Dermis blood vessel endothelial cell (primary cell): ENCODE measurements around the gene ZRANB3. TPM values are rescaled to one million over a fixed set of nuclear protein-coding genes. Genes with fewer than 3 reads are reported as not detected.
"Not testable (repeated sequence)": the region's sequence is repeated elsewhere in the genome, so short reads cannot be mapped to it uniquely, and the experiment has no call there.

Experiments used
- DNase-seq: peaks from one replicate; pipeline ENCODE4 v3.0.0; 2010
- total RNA-seq: library from RNA; depleted of rRNA; stranded (reverse); fragments of >200 nt; gene quantifications from 2 replicates; pipeline ENCODE4 v1.2.3, GENCODE V29; 2014

The ZRANB3 gene
- total RNA-seq, 1 donor from 2014 or later, result 4.9 TPM

DNA sequence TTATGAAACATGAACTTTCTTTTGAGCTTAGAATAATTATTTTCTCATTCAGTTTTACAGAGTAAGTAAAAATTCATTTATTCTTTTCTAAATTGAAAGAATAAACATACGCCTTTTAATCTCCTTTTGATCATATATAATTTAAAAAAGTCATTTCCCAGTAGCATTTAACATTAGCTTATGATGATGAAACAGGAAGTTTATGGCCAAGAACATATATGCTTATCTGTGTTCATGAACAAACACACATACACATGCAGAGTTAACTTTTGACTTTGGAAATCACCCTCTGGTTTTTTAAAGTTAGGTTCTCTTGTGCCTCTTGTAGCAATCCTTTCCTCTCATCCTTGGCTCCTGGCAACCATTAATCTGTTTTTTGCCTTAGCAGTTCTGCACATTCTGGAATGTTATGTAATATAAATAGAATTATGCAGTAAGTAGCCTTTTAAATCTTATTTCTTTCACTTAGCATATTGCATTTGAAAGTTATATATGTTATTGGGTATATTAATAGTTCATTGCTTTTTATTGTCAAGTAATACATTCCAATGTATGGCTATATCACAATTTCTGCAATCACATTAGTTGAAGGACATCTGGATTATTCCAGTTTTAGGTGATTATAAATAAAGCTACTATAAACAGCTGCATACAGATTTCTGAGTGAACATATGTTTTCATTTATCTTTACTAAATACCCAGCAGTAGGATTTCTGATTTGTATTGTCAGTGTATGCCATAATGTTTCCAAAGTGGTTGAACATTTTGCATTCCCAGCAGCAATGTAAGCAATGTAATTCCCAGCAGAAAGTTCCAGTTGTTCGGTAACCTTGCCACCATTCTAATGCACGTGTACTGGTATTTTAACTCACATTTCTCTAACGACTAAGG lies 210.3 kb downstream of the ZRANB3 start:
- DNase-seq, result no peak

GRCh38 chr2:135318808-135319207 lies 212.2 kb downstream of the ZRANB3 start:
- DNase-seq, result no peak

DNA sequence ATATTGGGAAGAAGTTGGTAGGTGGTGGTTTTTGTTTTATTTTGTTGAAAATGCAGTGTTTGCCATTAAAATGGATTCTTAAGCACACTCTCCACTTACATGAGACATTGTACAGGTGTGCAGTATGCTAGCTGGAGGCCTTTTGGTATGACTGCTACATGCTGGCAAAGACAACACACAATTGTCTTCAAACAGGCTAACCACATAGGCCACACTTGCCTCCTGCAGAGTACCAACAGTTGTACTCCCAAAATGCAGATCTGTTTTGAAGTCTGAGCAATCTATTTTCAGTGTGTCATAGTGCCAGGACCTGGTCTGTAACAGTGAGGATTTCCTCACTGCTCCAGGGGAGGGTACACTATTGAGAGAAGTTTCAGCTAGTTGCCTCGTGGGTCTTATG lies 213.6 kb downstream of the ZRANB3 start:
- DNase-seq, result no peak

GRCh38 chr2:135311962-135312361 lies 219.1 kb downstream of the ZRANB3 start:
- no peak for DNase-seq

- no peak for DNase-seq
Measured at GRCh38 chr2:135311268-135311667, 219.8 kb downstream of the ZRANB3 start.

DNA sequence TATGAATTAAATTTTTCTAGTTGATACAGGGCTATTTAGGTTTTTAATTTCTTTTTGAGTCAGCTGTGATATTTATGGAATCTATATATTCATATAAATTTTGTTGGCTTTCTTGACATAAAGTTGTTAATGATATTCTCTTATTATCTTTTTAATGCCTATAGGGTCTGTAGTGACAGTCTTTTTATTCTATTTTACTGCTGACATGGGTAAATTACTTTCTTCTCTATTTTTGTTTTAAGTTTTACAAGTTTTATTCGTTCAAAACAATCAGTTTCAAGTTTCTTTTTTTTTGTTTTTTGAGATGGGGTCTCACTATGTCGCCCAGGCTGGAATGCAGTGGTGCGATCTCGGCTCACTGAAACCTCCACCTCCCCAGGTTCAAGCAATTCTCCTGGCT lies 226.3 kb downstream of the ZRANB3 start:
- no peak for DNase-seq

DNA sequence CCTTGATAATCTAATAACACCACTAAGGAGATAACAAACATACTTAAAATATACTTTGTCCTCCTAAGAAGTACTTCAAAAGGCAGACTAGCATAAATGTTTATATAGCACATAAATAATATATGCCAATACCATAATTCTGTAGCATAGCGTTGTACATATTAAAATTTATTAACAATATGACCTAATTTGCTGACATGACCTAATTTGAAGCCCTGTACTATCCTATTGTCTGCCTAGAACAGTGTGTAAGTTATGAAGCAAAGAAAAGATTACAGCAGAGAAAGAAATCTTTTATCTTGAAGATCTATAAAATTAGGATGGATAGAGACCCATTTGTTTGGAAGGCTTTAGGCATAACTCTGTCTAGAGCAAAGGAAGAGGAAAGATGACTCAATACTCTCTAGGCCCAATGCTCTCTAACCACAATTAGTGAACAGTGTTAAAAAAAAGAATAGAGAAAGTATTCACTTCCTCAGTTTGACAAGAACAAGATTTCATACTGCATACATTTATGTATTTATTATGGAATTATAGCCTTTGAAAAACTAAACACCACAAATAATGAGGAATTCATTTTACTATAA lies 231.3 kb downstream of the ZRANB3 start:
- peak; percentile 57 for DNase-seq

- DNase-seq, result no peak
Measured at GRCh38 chr2:135299165-135299564, 231.9 kb downstream of the ZRANB3 start.

DNA sequence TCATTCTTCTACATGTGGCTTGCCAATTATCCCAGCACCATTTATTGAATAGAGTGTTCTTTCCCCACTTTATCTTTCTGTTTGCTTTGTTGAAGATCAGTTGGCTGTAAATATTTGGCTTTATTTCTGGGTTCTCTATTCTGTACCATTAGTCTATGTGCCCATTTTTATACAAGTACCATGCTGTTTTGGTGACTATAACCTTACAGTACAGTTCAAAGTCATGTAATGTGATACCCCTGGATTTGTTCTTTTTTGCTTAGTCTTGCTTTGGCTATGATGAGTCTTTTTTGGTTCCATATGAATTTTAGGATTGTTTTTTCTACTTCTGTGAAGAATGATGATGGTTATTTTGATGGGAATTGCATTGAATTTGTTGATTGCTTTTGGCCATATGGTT lies 243.9 kb downstream of the ZRANB3 start:
- not testable (repeated sequence) for DNase-seq

DNA sequence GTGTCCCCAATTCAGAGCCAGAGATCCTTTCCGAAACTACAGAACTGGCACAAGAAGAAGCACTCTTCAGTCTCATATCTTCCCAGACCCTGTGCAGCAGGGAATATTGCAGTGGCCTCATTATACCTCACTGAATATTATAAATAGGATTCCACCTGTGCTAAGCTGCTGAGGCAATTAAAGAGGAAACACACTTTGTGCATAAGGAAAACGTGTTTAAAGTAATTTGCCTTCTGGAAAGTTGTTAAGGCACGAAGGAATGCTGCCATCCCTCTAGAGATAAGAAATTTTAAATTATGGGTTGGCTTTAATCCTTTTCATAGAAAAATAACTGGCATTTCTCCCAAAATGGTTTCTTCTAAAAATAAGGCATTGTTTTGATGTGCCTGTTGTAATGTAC lies 245.6 kb downstream of the ZRANB3 start:
- no peak for DNase-seq

DNA sequence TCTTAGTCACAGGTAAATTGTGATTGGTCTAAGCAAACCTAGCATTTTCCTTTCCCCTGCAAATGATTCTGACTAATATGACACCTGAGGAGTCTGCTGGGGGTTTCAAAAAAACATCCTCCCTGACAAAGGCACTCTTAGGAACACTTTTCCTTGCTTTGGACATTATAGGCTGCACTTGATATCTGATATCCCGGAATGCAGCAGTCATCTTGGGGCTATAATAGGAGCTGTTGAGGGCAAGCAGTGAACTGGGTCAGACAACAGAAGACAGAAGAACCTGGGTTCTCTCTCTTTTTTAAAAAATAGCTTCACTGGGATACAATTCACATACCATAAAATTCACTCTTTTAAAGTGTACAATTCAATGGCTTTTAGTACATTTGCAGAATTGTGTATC lies 249.6 kb downstream of the ZRANB3 start:
- DNase-seq, result no peak

GRCh38 chr2:135279209-135279608 lies 251.8 kb downstream of the ZRANB3 start:
- DNase-seq, result no peak

- DNase-seq, result no peak
Measured at GRCh38 chr2:135276525-135276924, 254.5 kb downstream of the ZRANB3 start.

DNA sequence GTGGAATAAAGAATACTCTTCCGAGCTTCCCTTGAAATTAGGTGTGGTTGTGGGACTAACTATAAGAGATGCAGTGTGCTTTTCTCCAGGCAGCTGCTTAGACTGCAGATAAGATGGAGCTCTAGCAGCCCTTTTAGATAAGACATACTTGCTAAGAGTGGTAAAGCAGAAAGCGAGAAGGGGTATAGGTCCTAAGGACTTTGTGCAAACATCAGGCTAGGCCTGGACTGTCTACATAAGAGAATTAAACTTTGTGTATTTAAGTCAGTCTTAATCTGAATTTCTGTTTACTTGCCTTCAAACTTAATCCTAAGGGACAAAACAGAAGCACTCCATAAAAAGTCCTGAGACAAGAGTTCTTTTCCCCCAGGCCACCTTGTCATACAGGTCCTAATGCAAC lies 260.0 kb downstream of the ZRANB3 start:
- no peak for DNase-seq

- no peak for DNase-seq
Measured at GRCh38 chr2:135265960-135266490, 265.0 kb downstream of the ZRANB3 start.

- no peak for DNase-seq
Measured at GRCh38 chr2:135259123-135259522, 271.9 kb downstream of the ZRANB3 start.

- no peak for DNase-seq
Measured at GRCh38 chr2:135258193-135258592, 272.8 kb downstream of the ZRANB3 start.

DNA sequence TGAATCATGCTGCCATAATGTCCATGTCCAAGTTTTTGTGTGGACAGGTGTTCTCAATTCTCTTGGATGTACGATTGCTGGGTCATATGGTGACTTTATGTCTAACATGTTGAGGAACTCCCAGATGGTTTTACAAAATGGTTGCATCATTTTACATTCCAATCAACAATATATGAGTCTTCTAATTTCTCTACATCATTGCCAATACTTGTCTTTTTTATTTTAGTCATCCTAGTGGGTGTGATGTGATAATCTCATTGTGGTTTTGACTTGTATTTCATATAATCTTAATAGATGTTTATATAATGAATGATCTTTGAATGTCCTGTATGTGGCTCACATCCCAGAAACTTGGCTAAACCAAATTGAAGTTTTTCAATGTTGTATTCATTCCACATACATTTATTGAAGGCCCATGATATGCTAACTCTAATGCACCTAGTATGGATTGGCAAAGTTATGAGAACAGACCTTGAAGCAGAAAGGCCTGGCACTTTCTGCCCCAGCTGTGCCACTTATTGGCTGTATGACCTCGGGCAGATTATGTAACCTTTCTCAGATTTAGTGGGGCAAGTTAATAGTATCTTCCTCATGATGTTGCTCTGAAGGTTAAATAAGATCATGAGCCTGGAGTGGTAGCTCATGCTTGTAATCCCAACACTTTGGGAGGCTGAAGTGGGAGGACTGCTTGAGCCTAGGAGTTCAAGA lies 273.5 kb downstream of the ZRANB3 start:
- DNase-seq, result no peak

GRCh38 chr2:135256531-135257260 lies 274.3 kb downstream of the ZRANB3 start:
- DNase-seq, result no peak

DNA sequence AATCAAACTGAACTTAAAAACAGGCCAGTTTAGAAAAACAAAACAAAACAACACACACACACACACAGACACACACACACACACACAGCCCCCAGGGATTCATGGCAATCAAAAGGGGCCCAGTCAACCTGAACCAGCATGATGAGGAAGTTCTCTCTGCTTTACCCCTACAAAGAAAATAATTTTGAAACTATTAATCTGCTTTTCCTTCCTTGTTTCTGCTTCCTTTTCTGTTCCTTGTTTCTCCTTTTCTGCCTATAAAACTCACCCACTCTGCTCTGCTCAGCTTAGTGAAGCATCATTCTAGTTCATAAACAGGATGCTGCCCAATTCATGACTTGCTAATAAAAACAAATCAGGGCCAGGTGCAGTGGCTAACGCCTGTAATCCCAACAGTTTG lies 275.8 kb downstream of the ZRANB3 start:
- DNase-seq, result no peak

DNA sequence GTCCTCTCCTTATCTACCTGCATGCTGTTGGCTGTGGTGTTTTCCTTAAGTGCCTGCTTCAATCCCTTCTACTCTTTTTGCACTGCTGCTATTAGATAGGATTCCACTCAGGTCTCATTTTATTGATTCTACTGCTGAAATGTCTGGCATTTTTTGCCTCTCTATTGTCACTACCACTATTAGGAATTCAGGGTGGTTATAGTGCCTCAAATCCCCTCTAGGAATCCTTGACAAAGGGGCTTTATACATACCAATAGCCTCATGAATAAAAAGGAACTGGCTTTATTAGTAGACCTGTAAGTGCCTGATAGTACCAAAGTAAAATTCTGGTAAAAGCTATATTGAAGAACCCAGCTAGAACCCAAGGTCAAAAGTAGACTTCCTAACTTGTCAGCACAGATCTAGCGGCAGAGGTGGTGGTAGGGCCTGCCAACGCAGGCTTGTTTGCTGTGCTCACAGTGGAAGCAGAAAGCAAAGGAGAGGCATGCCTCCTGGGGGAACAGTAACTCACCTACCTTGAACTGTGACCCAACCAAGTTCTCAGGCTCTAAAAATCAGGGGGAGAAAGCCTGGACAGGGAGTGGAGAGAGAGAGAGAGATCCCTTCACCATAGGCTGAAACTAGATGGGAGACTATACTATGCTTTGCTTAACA lies 278.1 kb downstream of the ZRANB3 start:
- DNase-seq, result no peak

DNA sequence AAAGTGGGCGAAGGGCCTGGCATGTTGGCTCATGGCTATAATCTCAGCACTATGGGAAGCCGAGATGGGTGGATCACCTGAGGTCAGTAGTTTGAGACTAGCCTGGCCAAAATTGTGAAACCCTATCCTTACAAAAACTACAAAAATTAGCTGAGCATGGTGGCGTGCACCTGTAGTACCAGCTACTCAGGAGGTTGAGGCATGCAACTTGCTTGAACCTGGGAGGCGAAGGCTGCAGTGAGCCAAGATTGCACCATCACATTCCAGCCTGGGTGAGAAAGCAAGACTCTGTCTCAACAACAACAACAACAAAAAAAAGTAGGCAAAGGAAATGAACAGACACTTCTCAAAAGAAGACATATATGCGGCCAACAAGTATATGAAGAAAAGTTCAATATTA lies 282.4 kb downstream of the ZRANB3 start:
- no peak for DNase-seq
